HT-29 (cell line): ENCODE results near the gene TPRG1L. TPM values are rescaled to one million over a fixed set of nuclear protein-coding genes. Genes with fewer than 3 reads are reported as not detected.

Source experiments
- DNase-seq: peaks from one replicate; pipeline ENCODE4 v3.0.0-alpha.2; 2015; ENCODE audit warnings: low spot score
- total RNA-seq: library from RNA; depleted of rRNA; stranded (reverse); fragments of >200 nt; shearing (Covaris generic); gene quantifications from 2 replicates; pipeline ENCODE4 v1.2.3, GENCODE V29; 2014

The TPRG1L gene
- total RNA-seq, 1 experiment from 2014 or later, result 43.1 TPM

DNA sequence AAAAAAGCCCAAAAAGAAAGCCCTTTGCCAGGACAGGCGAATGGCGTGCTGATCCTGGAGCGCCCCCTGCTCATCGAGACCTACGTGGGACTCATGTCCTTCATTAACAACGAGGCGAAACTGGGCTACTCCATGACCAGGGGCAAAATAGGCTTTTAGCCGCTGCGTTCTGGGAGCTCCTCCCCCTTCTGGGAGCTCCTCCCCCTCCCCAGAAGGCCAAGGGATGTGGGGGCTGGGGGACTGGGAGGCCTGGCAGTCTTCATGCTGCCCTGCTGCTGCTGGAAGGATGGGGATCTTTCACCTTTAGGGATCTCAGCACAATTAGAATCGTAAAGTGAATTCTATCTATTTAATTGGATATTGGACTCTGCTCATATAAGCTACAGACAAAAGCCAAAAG lies 3.6 kb downstream of the TPRG1L start:
- DNase-seq, result no peak

DNA sequence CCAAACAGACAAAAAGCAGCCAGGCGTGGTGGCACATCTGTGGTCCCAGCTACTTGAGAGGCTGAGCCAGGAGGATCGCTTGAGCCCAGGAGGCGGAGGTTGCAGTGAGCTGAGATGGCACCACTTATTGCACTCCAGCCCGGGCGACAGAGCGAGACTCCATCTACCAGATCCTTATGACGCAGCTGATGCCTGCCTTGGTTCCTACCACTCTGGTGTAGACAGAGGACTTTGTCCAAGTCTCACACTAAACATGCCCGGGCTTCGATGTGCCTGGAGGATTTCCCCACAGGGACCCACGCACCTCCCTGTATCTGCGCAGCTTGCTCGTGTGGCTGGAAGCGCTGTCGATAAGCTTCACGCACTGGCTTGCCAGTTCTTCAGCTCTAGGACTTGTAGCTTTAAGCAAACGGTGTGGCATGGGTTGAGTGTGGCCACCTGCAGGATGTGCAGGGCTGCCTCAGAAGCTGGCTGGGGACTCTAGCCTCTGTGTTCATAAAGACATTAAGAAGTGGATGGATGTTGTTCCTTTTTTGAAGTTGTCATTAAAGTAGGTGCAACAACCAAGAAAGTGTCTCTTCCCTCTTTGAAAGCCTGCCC lies 4.8 kb downstream of the TPRG1L start:
- DNase-seq, result no peak

DNA sequence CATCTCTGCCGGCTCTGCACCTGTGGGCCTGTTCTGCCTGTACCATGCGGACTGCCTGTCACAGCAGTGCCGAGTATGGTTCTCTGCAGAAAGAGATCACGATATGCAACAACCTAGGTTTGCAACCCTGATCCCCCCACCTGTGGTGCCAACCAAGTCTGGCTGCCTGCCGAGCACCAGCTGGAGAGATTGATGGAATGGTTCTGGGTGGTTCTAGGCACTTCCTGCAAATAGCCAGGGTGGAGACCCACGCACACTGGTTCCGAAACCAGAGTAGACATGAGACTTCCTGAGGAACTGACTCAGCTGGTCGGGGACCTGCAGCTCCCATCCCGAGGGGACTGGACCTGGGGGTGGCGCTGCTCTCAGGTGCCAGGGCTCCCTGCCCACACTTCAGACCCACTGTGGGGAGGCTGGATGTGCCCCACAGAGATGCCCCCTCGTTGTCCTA lies 5.4 kb downstream of the TPRG1L start:
- no peak for DNase-seq

- DNase-seq, result no peak
Measured at GRCh38 chr1:3630914-3631313, 6.1 kb downstream of the TPRG1L start.

DNA sequence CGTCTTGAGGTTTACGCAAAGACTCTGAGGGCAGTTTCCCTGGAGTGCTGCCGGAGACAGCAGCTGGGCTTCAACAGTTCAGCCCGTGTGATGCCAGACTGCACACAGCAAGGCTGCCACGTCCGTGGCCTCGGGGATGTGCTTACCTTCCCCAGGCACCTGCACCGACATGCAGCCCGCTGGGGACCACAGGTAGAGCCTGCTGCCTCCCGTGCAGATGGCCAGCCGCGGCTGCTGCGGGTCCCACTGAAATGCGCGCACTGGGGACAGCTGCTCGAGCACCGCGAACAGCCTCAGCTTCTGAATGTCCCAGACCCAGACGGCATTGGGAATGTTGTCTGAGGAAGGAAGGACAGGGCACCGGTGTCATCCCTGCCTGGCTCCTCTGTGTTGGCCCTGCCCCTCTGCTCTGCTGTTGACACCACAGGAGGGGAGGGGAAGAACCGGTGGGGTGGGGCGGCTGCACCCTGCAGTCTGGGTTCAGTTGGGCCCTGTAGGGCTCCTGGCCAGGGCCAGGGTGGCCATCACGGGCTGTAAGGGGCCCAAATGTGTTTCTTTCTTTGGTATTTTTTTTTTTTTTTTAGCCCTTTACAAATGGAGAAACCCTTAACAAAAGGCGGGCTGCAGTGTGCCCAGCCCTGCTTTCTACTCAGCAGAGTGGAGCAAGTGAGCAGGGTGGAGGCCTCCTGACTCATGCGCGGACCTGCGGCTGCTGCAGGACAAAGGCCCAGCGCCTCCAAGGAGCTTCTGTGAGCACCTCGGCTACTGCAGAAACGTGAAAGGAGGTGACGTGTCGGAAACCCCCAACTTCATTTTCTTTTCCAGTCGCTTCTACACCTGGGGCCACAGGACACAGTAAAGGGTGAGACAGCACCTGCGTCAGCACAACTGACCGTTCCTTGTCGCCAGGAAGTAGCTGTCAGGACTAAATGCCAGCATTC lies 6.8 kb downstream of the TPRG1L start:
- peak; percentile 57 for DNase-seq

GRCh38 chr1:3632298-3632697 lies 7.5 kb downstream of the TPRG1L start:
- no peak for DNase-seq

- DNase-seq, result no peak
Measured at GRCh38 chr1:3632716-3633343, 8.0 kb downstream of the TPRG1L start.

DNA sequence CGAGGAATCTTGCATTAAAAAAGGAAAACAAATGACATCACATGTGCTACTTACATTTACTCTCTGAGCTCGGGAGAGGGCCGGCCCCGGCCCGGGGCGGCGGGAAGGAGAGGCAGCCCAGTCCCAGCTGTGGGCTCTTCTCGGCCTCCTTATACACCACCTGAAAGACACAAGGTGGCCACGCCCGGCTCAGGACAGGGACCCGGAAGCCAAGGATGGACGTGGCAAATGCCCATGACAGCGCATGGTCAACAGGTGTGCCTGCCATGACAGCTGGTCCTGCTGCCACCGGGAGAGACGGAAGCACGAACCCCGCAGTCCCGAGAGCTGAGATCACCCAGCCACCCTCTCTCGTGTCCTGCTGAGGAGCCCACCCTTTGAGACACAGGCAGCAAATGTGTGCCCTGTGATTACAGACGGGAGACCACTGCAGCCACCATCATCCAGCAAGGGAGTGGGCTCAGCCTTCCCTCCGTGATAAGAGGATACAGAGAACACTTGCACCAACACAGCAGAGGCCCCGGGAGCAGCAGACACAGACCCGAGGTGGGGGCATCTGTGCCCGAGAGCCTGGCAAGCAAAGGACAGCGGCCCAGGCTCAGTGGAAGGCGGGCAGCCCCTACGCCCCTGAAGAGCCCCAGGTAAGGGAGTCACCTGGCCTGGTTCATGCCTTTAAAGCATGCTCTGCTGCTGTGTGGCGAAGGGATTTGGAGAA lies 8.7 kb downstream of the TPRG1L start:
- no peak for DNase-seq

DNA sequence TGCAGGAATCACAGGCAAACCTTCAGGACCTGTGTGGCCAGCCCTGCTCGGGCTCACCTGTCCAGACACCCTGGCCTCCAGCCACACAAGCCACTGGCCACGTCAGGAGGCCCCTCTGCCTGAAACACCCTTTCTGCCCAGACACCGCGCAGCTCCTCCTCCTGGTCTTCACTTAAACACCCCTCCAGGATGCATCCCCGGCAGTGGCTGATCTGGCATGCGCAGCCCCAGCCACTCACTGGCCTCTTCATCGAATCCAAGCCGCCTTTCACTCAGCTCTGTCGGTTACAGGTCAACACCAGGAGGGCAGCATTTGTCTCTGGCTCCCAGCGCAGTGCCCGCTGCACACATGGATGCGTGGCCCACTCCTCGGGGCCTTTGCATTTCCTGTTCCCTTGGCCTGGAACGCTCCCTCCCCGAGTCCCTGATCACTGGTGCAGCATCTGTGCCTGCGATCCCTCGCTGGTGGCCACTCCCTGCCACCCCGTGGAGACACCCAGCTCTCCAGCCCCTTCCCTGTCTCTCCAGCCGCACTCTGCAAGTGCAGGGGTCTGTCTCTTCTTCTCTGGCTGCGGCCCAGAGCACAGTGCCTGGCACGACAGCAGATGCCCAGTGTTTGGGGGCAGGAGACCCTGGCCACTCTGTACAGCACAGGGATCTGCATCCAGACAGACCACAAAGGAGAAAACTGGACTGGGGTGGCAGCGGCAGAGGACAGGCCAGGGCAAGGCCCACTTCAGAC lies 9.4 kb downstream of the TPRG1L start:
- no peak for DNase-seq

DNA sequence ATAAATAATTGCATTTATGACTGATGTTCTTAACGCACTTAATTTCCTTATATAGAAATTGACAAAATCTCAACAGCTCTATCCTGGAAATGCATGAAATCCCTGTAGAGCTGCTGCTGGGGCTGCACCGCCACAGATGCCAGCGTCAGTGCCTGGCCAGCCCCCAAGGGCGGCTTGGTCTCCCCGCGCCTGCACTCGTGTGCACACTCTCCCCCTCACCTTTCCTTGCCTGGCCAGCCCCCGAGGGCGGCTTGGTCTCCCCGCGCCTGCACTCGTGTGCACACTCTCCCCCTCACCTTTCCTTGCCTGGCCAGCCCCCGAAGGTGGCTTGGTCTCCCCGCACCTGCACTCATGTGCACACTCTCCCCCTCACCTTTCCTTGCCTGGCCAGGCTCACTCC lies 11.3 kb downstream of the TPRG1L start:
- no peak for DNase-seq

DNA sequence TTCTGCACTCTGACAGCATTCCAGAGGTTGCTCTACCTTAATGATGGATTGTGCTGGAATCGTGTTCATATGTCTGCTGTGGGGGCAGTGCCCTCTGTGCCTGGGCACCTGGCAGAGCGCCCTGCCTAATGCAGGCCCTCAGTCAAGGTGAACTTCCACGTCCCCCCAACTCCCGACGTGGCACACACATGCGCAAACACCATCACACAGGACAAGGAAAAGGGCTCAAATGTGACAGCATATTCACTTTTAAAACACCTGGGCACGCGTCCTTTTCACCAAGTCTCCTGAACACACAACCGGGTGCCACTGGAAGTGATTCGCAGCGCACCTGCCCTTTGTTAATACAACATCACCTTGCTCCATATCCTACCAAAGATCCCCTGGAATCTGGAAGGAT lies 11.7 kb downstream of the TPRG1L start:
- DNase-seq, result no peak

DNA sequence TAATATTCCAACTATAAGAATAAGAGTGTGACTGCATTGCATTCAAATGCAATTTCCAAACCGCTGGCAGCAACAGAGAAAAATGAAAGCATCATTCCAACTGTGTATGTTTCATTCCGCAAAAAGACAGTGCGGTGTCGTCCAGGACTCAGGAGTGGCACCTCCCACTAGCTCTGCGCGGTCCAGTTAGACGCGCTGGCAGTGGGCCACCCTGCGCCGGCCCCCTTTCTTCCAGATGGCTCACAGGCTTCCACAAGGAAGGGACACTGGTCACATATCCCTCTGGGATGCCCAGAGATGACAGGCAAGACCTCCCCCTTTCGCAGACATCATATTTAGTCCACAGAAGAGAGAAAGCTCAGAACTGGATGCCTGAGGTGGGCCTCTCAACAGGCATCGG lies 13.2 kb downstream of the TPRG1L start:
- DNase-seq, result no peak

- DNase-seq, result no peak
Measured at GRCh38 chr1:3638676-3639075, 13.9 kb downstream of the TPRG1L start.

DNA sequence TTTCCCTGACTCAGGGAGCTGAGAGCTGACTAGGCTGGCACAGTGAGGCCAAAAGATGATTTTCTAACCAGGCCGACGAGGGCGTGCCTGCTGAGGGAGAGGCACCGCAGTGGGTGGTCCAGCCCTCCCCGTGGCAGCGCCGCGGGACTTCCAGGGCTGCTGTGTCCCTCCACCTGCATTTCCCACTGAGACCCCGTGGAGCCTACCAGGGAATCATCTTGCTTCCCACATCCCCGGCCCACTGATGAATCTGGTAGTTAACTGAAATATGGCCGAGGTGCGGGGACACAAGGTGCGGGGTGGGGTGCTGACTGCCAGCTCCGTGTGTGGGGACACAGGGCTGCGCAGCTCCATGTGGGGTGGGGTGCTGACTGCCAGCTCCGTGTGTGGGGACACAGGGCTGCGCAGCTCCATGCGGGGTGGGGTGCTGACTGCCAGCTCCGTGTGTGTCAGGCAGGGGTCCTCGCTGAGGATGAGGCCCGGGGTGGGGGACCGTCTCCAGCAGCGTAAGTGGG lies 14.6 kb downstream of the TPRG1L start:
- DNase-seq, result no peak

- no peak for DNase-seq
Measured at GRCh38 chr1:3640121-3640837, 15.5 kb downstream of the TPRG1L start.

DNA sequence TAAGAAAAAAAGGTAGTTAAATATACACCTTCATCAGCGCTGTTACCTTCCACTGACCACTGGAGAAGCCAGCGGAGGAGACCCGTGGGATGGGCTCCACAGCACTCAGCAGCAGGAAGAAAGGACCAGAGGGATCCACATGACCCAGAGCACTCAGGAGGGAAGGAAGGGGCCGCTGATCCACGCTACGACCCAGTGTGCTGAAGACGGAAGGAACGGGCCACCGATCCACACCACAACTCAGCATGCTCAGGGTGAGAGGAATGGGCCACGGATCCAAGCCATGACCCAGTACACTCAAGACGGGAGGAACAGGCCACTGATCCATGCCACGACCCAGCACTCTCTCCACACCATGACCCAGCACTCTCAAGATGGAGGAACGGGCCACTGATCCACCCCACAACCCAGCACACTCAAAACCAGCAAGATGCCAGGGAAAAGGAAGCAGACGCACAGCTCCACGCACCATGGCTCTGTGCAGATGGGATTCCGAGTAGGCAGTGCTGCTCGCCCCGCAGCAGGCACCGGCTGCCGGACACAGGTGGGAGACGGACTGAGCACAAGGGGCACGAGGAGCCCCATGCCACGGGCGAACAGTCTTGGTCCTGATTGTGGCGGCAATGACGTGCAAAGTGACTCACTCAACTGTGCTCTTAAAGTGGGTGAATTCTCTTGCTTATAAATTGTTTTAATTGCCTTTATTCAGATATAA lies 16.4 kb downstream of the TPRG1L start:
- DNase-seq, result no peak

GRCh38 chr1:3641816-3642215 lies 17.0 kb downstream of the TPRG1L start:
- no peak for DNase-seq

GRCh38 chr1:3642919-3643675 lies 18.3 kb downstream of the TPRG1L start:
- no peak for DNase-seq

DNA sequence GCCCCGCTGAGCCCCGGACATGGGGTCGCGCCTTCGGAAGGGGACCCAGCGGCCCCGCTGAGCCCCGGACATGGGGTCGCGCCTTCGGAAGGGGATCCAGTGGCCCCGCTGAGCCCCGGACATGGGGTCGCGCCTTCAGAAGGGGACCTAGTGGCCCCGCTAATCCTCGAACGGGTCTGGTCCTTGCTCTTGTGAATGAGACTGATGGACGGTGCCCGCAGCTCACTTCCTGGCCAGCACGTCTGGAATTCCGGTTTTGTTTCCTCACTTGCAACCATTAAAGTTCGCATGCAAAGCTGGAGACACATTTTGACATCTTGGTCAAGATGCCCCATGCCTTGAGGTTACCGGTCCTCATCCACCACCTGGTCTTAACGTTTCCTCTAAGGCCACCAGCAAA lies 19.5 kb downstream of the TPRG1L start:
- no peak for DNase-seq
